Measurements from ENCODE around the gene ATXN1.

GRCh38 chr6:16285467-16286150 lies 475.7 kb downstream of the ATXN1 start:
- no peak for TF ChIP-seq EZH2 (IDR thresholded peaks at IDR 0.05; ENCODE audit: insufficient read depth, poor library complexity, severe bottlenecking)
- no peak for TF ChIP-seq EZH2phosphoT487 (IDR thresholded peaks at IDR 0.05; ENCODE audit: insufficient read depth, low read depth)

All from GM23248 (cell line).